Astrocyte (in vitro differentiated cells and primary cell): ENCODE measurements around the gene PTPRN2. TPM values are rescaled to one million over a fixed set of nuclear protein-coding genes. Genes with fewer than 3 reads are reported as not detected.

Source experiments
- DNase-seq: peaks from one replicate; pipeline ENCODE4 v3.0.0-alpha.2; 2010; ENCODE audit warnings: low read depth
- FAIRE-seq: peaks from 2 replicates; lab custom pipeline; 2011; peaks lifted over from hg19 to GRCh38; lab: Jason Lieb, UNC
- H2AFZ ChIP-seq: 2 replicates; pipeline ENCODE4 v1.6.0; 2012; ENCODE audit warnings: low read depth, low read length, inconsistent platforms
- H3K27ac ChIP-seq: 2 replicates; pipeline ENCODE4 v1.5.1; 2011; ENCODE audit warnings: low read depth, low read length, inconsistent platforms
- H3K27me3 ChIP-seq: 2 replicates; pipeline ENCODE4 v1.6.0; 2011; ENCODE audit warnings: low read length, inconsistent platforms; ENCODE audit not compliant: insufficient read depth
- H3K36me3 ChIP-seq: 2 replicates; pipeline ENCODE4 v1.5.1; 2011; ENCODE audit warnings: low read length, inconsistent platforms; ENCODE audit not compliant: insufficient read depth
- H3K4me1 ChIP-seq: 2 replicates; pipeline ENCODE4 v1.5.1; 2011; ENCODE audit warnings: low read length, inconsistent platforms; ENCODE audit not compliant: insufficient read depth
- H3K4me2 ChIP-seq: 2 replicates; pipeline ENCODE4 v1.6.0; 2012; ENCODE audit warnings: low read length, inconsistent platforms
- H3K4me3 ChIP-seq: 2 replicates; pipeline ENCODE4 v1.5.1; 2011; ENCODE audit warnings: low read depth, mild to moderate bottlenecking, low read length, inconsistent platforms; ENCODE audit not compliant: insufficient read depth
- H3K79me2 ChIP-seq: 2 replicates; pipeline ENCODE4 v1.6.0; 2012; ENCODE audit warnings: mild to moderate bottlenecking, low read length, inconsistent platforms; ENCODE audit not compliant: insufficient read depth
- H3K9ac ChIP-seq: 2 replicates; pipeline ENCODE4 v1.6.0; 2012; ENCODE audit warnings: mild to moderate bottlenecking, low read length, inconsistent platforms
- H3K9me3 ChIP-seq: 2 replicates; pipeline ENCODE4 v1.5.1; 2012; ENCODE audit warnings: low read depth, mild to moderate bottlenecking, low read length, inconsistent platforms; ENCODE audit not compliant: insufficient read depth
- H4K20me1 ChIP-seq: 2 replicates; pipeline ENCODE4 v1.6.0; 2012; ENCODE audit warnings: low read length, inconsistent platforms; ENCODE audit not compliant: insufficient read depth
- H3K27ac Mint-ChIP-seq: one replicate; pipeline ENCODE4 v1.8.0; 2021; ENCODE audit warnings: mild to moderate bottlenecking, mixed read lengths; ENCODE audit not compliant: unreplicated experiment
- H3K27me3 Mint-ChIP-seq: one replicate; pipeline ENCODE4 v1.8.0; 2021; ENCODE audit warnings: low read depth, mixed read lengths; ENCODE audit not compliant: unreplicated experiment
- H3K36me3 Mint-ChIP-seq: one replicate; pipeline ENCODE4 v1.8.0; 2021; ENCODE audit warnings: low read depth, mixed read lengths; ENCODE audit not compliant: unreplicated experiment
- H3K4me1 Mint-ChIP-seq: one replicate; pipeline ENCODE4 v1.8.0; 2021; ENCODE audit warnings: low read depth, mixed read lengths; ENCODE audit not compliant: unreplicated experiment
- H3K4me3 Mint-ChIP-seq: one replicate; pipeline ENCODE4 v1.8.0; 2021; ENCODE audit warnings: mild to moderate bottlenecking, moderate library complexity, mixed read lengths; ENCODE audit not compliant: unreplicated experiment
- H3K9me3 Mint-ChIP-seq: one replicate; pipeline ENCODE4 v1.8.0; 2021; ENCODE audit warnings: mild to moderate bottlenecking, mixed read lengths; ENCODE audit not compliant: unreplicated experiment
- EZH2 ChIP-seq: IDR thresholded peaks from 2 replicates; pipeline ENCODE4 v1.6.1; 2012; ENCODE audit warnings: mild to moderate bottlenecking, low read length, inconsistent platforms; ENCODE audit not compliant: insufficient read depth
- total RNA-seq: library from RNA; stranded (reverse); gene quantifications from 2 replicates; pipeline ENCODE4 v1.2.1, GENCODE V29; 2021
- TF ChIP-seq, protein P1 (sequence below): IDR thresholded peaks from 2 replicates; pipeline ENCODE4 v1.5.1; 2011; ENCODE audit warnings: low read depth, mild to moderate bottlenecking, inconsistent platforms, low read length, moderate library complexity; ENCODE audit not compliant: insufficient read depth

Gene PTPRN2
- total RNA-seq, 1 donor from 2014 or later, result 0.09 TPM

DNA sequence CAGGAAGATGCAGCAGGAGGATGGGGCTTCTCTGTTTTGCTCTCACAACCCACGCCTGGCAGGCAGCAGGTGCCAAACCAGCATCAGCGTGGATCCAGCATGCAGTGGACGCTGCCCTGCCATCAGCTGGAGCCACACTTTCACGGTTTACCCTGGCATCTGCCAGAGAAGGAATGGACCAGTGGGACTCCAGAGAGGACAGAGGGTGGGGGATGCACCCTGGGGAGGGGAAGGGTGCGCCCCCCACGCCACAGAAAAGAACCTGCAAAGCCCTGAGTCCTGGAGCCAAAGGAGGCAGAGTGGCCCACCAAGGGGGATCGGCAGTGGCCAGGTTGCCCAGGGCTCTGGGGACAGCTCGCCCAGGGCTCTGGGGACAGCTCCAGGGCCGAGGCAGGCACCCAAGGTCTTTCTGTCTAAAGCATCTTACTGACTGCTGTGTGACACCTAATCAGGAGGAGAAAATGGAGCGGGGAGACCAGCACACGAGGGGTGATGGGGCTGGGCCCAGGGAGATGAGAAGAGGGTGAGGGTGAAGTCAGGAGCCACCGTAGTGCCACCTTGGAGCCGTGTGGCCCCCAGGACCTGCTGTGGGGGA, 1025.7 kb downstream of the PTPRN2 start:
- Histone ChIP-seq H3K9ac (no peak overlapping the region), H2AFZ (no peak overlapping the region), H3K4me3 (no peak overlapping the region), H3K9me3 (no peaks in the 10 kb centered on the region), H3K79me2 (peaks cover 7% of the 10 kb centered on the region), H4K20me1 (no peaks in the 10 kb centered on the region), H3K27ac (no peak overlapping the region), H3K4me2 (no peak overlapping the region), H3K27me3 (no peaks in the 10 kb centered on the region), H3K36me3 (no peaks in the 10 kb centered on the region), H3K4me1 (peaks cover 22% of the 10 kb centered on the region)
- Mint-ChIP-seq H3K36me3 (no peaks in the 10 kb centered on the region), H3K27ac (no peak overlapping the region), H3K4me3 (no peak overlapping the region), H3K4me1 (no peaks in the 10 kb centered on the region), H3K27me3 (no peaks in the 10 kb centered on the region), H3K9me3 (peaks cover 16% of the 10 kb centered on the region)
- DNase-seq, result no peak
- FAIRE-seq, result no peak
- TF ChIP-seq EZH2, result no peak
- TF ChIP-seq, protein P1, sequence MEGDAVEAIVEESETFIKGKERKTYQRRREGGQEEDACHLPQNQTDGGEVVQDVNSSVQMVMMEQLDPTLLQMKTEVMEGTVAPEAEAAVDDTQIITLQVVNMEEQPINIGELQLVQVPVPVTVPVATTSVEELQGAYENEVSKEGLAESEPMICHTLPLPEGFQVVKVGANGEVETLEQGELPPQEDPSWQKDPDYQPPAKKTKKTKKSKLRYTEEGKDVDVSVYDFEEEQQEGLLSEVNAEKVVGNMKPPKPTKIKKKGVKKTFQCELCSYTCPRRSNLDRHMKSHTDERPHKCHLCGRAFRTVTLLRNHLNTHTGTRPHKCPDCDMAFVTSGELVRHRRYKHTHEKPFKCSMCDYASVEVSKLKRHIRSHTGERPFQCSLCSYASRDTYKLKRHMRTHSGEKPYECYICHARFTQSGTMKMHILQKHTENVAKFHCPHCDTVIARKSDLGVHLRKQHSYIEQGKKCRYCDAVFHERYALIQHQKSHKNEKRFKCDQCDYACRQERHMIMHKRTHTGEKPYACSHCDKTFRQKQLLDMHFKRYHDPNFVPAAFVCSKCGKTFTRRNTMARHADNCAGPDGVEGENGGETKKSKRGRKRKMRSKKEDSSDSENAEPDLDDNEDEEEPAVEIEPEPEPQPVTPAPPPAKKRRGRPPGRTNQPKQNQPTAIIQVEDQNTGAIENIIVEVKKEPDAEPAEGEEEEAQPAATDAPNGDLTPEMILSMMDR, result no peak

DNA sequence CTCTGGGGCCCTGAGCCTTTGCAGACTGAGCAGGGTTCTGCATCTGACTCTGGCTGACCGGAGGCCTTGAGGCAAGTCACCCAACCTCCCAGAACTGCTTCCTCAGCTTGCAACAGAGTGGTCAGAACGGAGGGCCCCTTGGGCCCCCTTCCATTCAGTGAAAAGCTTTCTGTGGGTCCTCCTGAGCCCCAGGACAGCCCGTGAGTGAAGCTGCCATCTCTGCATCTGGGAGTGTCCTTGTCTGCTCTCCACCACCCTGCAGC, 1026.2 kb downstream of the PTPRN2 start:
- peaks cover 14% of the 10 kb centered on the region for H3K9me3 Mint-ChIP-seq
- Histone ChIP-seq H3K9ac (no peak overlapping the region), H3K36me3 (no peaks in the 10 kb centered on the region), H3K27ac (no peak overlapping the region), H3K4me3 (no peak overlapping the region), H3K79me2 (peaks cover 7% of the 10 kb centered on the region), H3K4me2 (no peak overlapping the region), H2AFZ (no peak overlapping the region), H3K9me3 (no peaks in the 10 kb centered on the region), H3K4me1 (peaks cover 22% of the 10 kb centered on the region), H4K20me1 (no peaks in the 10 kb centered on the region), H3K27me3 (no peaks in the 10 kb centered on the region)
- no peak overlapping the region for H3K27ac Mint-ChIP-seq
- no peaks in the 10 kb centered on the region for H3K4me1 Mint-ChIP-seq
- H3K27me3 Mint-ChIP-seq, result no peaks in the 10 kb centered on the region
- FAIRE-seq, result no peak
- no peaks in the 10 kb centered on the region for H3K36me3 Mint-ChIP-seq
- DNase-seq, result no peak
- TF ChIP-seq, protein P1, result no peak
- TF ChIP-seq EZH2, result no peak
- H3K4me3 Mint-ChIP-seq, result no peak overlapping the region

DNA sequence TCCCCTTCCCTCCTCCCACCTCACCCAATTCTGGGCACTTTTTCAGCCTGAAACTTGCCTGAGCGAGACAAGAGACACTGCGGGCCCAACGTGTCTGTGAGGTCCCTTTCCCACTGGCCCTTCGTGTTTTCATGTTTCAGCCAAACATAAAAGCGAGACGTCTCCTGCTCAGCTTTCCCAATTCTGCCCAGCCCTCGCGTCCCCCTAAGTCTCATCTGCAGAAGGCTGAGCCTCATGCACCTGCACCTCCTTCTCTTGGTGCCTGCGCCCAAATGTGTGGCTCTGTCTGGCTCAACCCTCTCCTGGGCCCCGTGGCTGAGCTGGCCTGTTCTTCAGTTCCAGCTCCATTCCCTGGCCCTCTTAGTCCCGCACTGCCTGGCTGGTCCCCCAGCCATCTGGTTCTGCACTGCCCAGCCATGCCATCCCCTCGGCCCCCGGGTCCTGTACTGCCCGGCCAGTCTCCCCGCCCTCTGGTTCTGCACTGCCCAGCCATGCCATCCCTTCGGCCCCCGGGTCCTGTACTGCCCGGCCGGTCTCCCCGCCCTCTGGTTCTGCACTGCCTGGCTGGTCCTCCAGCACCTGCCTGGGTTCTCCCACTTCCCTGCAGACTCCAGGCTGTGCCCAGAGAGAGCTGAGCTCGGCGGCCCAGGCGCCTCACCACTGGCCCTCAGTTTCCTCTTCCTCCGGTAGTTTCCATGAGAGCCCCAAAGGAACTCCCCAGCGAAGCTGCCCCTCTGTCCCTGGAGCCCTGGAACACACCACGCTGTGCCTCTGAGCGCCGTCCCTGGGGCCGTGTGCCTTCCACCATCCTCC, 1026.7 kb downstream of the PTPRN2 start:
- Mint-ChIP-seq H3K4me3 (no peak overlapping the region), H3K9me3 (peaks cover 14% of the 10 kb centered on the region), H3K4me1 (no peaks in the 10 kb centered on the region), H3K27me3 (no peaks in the 10 kb centered on the region), H3K27ac (no peak overlapping the region), H3K36me3 (no peaks in the 10 kb centered on the region)
- no peak overlapping the region for H3K4me3 ChIP-seq
- H3K79me2 ChIP-seq, result peaks cover 7% of the 10 kb centered on the region
- H3K4me2 ChIP-seq, result no peak overlapping the region
- no peak for FAIRE-seq
- no peak for TF ChIP-seq EZH2
- TF ChIP-seq, protein P1, result no peak
- no peaks in the 10 kb centered on the region for H3K36me3 ChIP-seq
- H3K27ac ChIP-seq, result no peak overlapping the region
- DNase-seq, result no peak
- no peaks in the 10 kb centered on the region for H3K9me3 ChIP-seq
- H3K4me1 ChIP-seq, result peaks cover 24% of the 10 kb centered on the region
- no peaks in the 10 kb centered on the region for H4K20me1 ChIP-seq
- no peaks in the 10 kb centered on the region for H3K27me3 ChIP-seq
- H2AFZ ChIP-seq, result no peak overlapping the region
- H3K9ac ChIP-seq, result no peak overlapping the region
